ENCODE results near the gene TBL1X.

The TBL1X gene

GRCh38 chrX:9659571-9660195 lies 194.8 kb downstream of the TBL1X start:
- no peak for DNase-seq (ENCODE audit: low read depth in 1 of 2, low spot score in 1 of 2)

DNA sequence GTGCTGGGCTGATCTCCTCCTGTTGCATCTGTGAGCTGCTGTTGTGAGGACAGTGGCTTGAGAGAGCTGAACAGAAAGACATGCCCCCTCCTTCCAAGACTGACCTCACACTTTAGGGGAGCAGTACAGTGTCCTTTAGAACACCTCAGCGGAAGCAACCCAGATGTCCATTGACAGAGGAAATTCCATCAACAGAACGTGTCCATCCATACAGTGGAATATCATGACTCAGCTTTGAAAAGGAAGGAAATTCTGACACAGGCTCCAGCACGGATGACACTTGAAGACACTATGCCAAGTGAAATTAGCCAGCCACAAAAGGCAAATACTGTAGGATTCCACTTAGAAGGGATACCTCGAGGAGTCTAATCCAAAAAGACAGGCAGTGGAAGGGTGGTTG lies 197.3 kb downstream of the TBL1X start:
- no peak for DNase-seq (ENCODE audit: low read depth in 1 of 2, low spot score in 1 of 2)

- no peak for DNase-seq (ENCODE audit: low read depth in 1 of 2, low spot score in 1 of 2)
Measured at GRCh38 chrX:9663216-9663615, 198.4 kb downstream of the TBL1X start.

DNA sequence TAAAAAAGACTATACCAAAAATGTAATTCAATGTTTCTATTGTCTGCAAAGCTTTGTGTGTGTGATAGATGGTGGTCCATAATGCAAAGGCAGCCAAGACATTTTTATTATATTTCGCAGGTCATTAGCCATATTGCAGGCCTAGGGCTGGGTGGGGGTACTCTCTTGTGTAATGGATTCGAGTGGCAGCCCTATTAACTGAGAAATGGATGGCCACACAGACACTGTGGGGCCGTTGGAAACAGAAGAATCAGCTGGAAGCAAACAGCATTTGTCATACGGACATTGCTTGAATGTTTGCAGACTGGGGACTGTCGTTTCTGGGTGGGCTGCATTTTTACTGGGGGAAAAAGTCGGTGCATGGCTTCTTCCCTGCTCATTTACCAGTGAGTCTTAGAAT lies 199.4 kb downstream of the TBL1X start:
- no peak for DNase-seq (ENCODE audit: low read depth in 1 of 2, low spot score in 1 of 2)

- DNase-seq (ENCODE audit: low read depth in 1 of 2, low spot score in 1 of 2) = no peak
Measured at GRCh38 chrX:9665113-9665512, 200.3 kb downstream of the TBL1X start.

DNA sequence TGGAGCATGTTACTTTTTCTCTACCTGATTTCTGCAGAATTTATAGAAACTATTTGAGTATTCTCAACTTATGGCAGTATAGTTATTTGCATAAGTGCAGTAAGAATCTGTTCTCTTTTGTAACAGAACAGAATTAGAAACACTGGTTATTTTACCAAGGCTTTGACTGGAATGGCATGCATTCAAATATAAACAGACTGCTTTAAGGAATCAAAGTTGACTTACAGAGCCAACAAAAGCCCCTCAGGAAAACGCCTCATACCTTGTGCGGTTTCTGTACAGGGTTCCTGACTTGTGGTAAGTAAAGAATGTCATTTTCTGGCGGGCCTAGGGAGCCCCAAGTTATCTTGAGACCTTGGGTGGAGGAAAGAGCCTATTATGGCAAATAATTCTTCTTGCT lies 203.7 kb downstream of the TBL1X start:
- DNase-seq (ENCODE audit: low read depth in 1 of 2, low spot score in 1 of 2) = no peak

- DNase-seq (ENCODE audit: low read depth in 1 of 2, low spot score in 1 of 2) = no peak
Measured at GRCh38 chrX:9670136-9670814, 205.4 kb downstream of the TBL1X start.

DNA sequence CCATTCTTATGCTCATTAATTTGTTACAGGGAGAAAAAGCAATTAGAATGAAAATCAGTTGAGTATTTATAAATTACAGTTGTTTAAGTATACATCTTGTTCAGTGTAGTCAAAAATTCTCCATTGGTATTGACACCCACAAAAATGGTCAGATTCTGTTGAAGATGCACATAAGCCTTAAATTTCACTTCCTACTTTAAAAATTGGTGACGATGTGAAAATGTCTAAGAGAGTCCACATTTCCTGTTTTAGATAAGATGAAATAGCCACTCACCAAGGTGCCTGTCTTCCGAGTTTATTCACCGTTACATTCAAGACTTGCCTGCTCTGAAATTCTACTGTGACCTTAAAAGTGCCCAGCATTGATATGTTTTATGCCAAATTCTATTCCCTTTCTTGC lies 207.1 kb downstream of the TBL1X start:
- no peak for DNase-seq (ENCODE audit: low read depth in 1 of 2, low spot score in 1 of 2)

DNA sequence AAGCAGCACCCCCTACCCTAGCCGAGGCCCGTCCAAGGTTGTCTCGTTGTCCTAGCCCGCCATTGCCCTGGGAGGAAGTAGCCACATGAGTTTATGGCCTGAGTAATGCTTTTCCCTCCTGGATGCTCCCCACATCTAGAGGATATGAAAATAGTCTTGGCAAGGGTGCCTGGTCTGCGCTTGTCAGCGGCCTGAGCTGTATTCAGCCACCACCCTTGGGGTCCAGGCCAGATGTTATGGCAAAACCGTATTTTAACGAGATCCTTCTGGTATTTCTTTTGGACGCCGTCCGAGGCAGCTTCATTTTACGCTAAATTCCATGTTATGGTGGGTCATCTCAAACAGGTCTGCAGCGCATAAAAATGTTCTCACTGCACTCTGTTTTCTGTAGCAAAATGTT lies 211.4 kb downstream of the TBL1X start:
- DNase-seq (ENCODE audit: low read depth in 1 of 2, low spot score in 1 of 2) = no peak

GRCh38 chrX:9676738-9677097 lies 211.9 kb downstream of the TBL1X start:
- DNase-seq (ENCODE audit: low read depth in 1 of 2, low spot score in 1 of 2) = no peak

- DNase-seq (ENCODE audit: low read depth in 1 of 2, low spot score in 1 of 2) = peak in 1 of 2 donors; percentile 30
Measured at GRCh38 chrX:9677098-9677739, 212.4 kb downstream of the TBL1X start.

DNA sequence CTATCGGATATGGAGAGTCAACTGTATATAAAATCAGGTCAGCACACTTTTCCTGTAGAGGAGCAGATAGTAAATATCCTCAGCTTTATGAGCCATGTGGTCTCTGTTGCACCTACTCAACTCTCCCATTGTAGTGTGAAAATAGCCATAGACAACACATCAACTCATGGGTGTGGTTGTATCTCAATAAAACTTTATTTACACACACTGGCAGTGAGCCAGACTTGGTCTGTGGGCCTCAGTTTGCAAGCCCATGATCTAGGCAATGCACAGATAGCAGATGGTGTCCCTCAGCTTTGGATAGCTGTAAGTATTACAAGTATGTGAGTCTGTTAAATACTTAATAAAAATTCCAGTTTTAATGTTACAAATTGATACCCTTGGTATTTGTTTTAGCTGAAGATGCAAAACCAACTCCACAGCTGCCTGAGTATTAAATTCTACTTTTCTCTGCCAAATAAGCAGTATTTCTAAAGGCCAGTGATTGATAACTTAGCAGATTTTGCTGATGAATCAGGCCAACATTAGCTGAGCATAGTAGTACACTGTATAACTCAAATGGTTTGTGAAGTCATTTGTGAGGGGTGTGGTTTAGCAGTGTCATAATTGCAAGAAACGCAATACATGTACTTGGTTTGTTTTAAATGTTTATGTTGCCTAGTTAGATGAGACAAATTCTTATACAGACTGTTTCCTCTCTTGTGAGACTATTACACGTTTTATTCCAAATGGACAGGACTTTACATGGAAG lies 213.5 kb downstream of the TBL1X start:
- DNase-seq (ENCODE audit: low read depth in 1 of 2, low spot score in 1 of 2) = no peak

- DNase-seq (ENCODE audit: low read depth in 1 of 2, low spot score in 1 of 2) = no peak
Measured at GRCh38 chrX:9681011-9681410, 216.2 kb downstream of the TBL1X start.

GRCh38 chrX:9681422-9681821 lies 216.6 kb downstream of the TBL1X start:
- DNase-seq (ENCODE audit: low read depth in 1 of 2, low spot score in 1 of 2) = no peak

DNA sequence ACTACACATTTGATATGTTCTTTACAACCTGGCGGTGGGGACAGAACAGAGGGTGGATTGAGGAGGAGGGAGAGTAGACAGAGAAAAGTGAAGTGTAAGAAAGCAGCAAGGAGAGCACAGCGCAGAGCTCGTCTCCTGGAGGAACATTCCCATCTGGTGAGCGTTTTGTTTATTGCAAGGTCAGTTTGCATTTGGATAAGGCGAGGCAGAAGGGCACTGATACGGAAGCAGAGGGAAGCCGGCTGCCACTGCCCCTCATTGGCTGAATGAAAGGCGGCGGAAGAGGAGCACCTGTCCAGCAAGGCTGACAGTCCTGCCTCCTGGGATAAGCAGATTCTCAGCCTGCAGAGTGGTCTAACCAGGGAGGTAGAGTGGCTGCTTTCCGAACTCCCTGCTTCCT lies 217.6 kb downstream of the TBL1X start:
- no peak for DNase-seq (ENCODE audit: low read depth in 1 of 2, low spot score in 1 of 2)

DNA sequence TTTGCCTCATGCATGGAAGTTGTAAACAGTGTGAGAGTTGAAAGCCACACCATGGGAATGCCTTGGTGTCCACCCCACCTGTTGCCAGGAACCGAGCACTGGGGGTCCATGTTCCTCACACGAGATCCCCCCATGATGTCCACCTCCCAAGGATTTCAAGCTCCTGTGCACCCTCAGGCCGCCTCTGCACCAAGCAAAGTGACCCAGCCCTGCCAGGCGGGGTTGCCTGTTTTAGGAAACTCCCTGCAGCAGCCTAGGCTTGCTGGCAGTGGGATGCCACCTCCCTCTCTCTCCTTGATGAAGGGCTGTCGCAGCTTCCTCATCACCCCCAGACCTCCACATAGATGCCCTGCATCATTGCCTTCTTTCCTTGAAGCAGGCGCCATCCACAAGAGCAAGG lies 218.0 kb downstream of the TBL1X start:
- no peak for DNase-seq (ENCODE audit: low read depth in 1 of 2, low spot score in 1 of 2)

GRCh38 chrX:9683350-9683749 lies 218.5 kb downstream of the TBL1X start:
- no peak for DNase-seq (ENCODE audit: low read depth in 1 of 2, low spot score in 1 of 2)

DNA sequence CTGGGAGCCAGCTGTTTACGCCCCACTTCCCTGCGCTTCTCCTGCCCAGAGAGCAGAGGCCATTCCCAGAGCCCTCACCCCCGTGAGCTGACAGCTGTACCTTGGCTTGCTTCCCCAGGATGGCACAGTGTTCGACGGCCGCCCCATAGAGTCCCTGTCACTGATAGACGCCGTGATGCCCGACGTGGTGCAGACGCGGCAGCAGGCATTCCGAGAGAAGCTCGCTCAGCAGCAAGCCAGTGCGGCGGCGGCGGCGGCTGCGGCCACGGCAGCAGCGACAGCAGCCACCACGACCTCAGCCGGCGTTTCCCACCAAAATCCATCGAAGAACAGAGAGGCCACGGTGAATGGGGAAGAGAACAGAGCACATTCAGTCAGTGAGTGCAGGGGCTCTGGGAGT lies 223.0 kb downstream of the TBL1X start:
- no peak for DNase-seq (ENCODE audit: low read depth in 1 of 2, low spot score in 1 of 2)

DNA sequence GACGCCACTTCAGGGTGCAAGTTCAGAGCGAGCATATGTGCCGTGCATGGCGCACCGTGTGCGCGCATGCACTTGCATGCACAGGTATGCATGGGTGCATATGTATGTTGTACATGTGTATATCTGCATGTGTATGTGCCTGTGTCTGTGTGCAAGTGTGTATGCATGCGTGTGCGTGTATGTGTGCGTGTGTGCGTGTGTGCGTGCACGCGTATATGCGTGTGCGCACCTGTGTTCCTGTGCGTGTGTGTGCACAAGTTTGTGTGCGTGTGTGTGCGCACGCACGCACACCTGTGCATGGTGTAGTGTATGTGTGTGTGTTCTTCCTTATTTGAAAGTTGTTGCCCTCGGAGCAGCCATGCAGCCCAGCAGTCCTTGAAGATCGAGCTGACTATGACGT lies 224.0 kb downstream of the TBL1X start:
- no peak for DNase-seq (ENCODE audit: low read depth in 1 of 2, low spot score in 1 of 2)

GRCh38 chrX:9690046-9690445 lies 225.2 kb downstream of the TBL1X start:
- DNase-seq (ENCODE audit: low read depth in 1 of 2, low spot score in 1 of 2) = no peak

- no peak for DNase-seq (ENCODE audit: low read depth in 1 of 2, low spot score in 1 of 2)
Measured at GRCh38 chrX:9693307-9694001, 228.6 kb downstream of the TBL1X start.

All from activated CD4-positive, alpha-beta T cell treated with anti-CD3 and anti-CD28 coated beads, Interleukin-2, amount 50 U/mL, for 24 hours (primary cell).